B cell (primary cell): ENCODE data around the gene SH3D19.
"Not testable (repeated sequence)": the region's sequence is repeated elsewhere in the genome, so short reads cannot be mapped to it uniquely, and the experiment has no call there.

Source experiments
- EZH2 ChIP-seq: IDR thresholded peaks from 2 replicates; pipeline ENCODE4 v1.6.1; 2012; ENCODE audit warnings: borderline replicate concordance, low read depth, mild to moderate bottlenecking, moderate library complexity, low read length; ENCODE audit not compliant: insufficient read depth, poor library complexity, severe bottlenecking
- TF ChIP-seq, protein P1 (sequence below): fragments of 200-600 bp; IDR thresholded peaks from one replicate; pipeline ENCODE4 v1.8.0; 2022; ENCODE audit warnings: antibody characterized with exemption, mild to moderate bottlenecking

DNA sequence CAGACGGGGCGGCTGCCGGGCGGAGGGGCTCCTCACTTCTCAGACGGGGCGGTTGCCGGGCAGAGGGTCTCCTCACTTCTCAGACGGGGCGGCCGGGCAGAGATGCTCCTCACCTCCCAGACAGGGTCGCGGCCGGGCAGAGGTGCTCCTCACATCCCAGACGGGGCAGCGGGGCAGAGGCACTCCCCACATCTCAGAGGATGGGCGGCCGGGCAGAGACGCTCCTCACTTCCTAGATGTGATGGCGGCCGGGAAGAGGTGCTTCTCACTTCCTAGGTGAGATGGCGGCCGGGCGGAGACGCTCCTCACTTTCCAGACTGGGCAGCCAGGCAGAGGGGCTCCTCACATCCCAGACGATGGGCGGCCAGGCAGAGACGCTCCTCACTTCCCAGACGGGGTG is 70.2 kb downstream of the SH3D19 start:
- TF ChIP-seq, protein P1, sequence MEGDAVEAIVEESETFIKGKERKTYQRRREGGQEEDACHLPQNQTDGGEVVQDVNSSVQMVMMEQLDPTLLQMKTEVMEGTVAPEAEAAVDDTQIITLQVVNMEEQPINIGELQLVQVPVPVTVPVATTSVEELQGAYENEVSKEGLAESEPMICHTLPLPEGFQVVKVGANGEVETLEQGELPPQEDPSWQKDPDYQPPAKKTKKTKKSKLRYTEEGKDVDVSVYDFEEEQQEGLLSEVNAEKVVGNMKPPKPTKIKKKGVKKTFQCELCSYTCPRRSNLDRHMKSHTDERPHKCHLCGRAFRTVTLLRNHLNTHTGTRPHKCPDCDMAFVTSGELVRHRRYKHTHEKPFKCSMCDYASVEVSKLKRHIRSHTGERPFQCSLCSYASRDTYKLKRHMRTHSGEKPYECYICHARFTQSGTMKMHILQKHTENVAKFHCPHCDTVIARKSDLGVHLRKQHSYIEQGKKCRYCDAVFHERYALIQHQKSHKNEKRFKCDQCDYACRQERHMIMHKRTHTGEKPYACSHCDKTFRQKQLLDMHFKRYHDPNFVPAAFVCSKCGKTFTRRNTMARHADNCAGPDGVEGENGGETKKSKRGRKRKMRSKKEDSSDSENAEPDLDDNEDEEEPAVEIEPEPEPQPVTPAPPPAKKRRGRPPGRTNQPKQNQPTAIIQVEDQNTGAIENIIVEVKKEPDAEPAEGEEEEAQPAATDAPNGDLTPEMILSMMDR = not testable (repeated sequence)
- TF ChIP-seq EZH2 = not testable (repeated sequence)
